Calu3 (cell line): Measurements from ENCODE around the gene SNTB2. TPM values are rescaled to one million over a fixed set of nuclear protein-coding genes. Genes with fewer than 3 reads are reported as not detected.

Source experiments
- BruUV-seq: library from RNA; stranded (reverse); fragments of 400-500 nt; replicated peaks from 2 replicates; lab custom pipeline; 2021; lab: Mats Ljungman, UMichigan
- CTCF ChIA-PET: fragments of 300-600 bp; sonication (Branson Sonifier 250); formaldehyde crosslinking; loops from one replicate; lab custom pipeline; 2022; ENCODE audit warnings: antibody characterized with exemption; lab: Charles Lee
- DNase-seq: peaks from one replicate; pipeline ENCODE4 v3.0.0; 2022
- H3K27ac Mint-ChIP-seq: one replicate; pipeline ENCODE4 v1.8.0; 2022; ENCODE audit warnings: mixed read lengths; ENCODE audit not compliant: unreplicated experiment
- H3K27me3 Mint-ChIP-seq: one replicate; pipeline ENCODE4 v1.8.0; 2022; ENCODE audit warnings: mixed read lengths; ENCODE audit not compliant: unreplicated experiment
- H3K36me3 Mint-ChIP-seq: one replicate; pipeline ENCODE4 v1.8.0; 2022; ENCODE audit warnings: mild to moderate bottlenecking, moderate library complexity, mixed read lengths; ENCODE audit not compliant: insufficient read depth, unreplicated experiment
- H3K4me1 Mint-ChIP-seq: one replicate; pipeline ENCODE4 v1.8.0; 2022; ENCODE audit warnings: mild to moderate bottlenecking, low read depth, mixed read lengths; ENCODE audit not compliant: unreplicated experiment
- H3K4me3 Mint-ChIP-seq: one replicate; pipeline ENCODE4 v1.8.0; 2022; ENCODE audit warnings: mild to moderate bottlenecking, low read depth, moderate library complexity, mixed read lengths; ENCODE audit not compliant: unreplicated experiment
- H3K9me3 Mint-ChIP-seq: one replicate; pipeline ENCODE4 v1.8.0; 2022; ENCODE audit warnings: low read depth, mixed read lengths; ENCODE audit not compliant: unreplicated experiment
- intact Hi-C: fragments of 100-400 bp; cut with micrococcal nuclease; formaldehyde crosslinking; loops from one replicate; pipeline ENCODE4 v1.10.0; 2022; ENCODE audit not compliant: unreplicated experiment
- total RNA-seq: library from RNA; stranded (reverse); gene quantifications from 2 replicates; pipeline ENCODE4 v1.2.3, GENCODE V29; 2022
- TF ChIP-seq, protein P1 (sequence below): fragments of 200-600 bp; IDR thresholded peaks from one replicate; pipeline ENCODE4 v1.8.0; 2022; ENCODE audit warnings: antibody characterized with exemption; ENCODE audit not compliant: unreplicated experiment

SNTB2 gene
- total RNA-seq, 1 experiment from 2014 or later = 29.3 TPM

DNA sequence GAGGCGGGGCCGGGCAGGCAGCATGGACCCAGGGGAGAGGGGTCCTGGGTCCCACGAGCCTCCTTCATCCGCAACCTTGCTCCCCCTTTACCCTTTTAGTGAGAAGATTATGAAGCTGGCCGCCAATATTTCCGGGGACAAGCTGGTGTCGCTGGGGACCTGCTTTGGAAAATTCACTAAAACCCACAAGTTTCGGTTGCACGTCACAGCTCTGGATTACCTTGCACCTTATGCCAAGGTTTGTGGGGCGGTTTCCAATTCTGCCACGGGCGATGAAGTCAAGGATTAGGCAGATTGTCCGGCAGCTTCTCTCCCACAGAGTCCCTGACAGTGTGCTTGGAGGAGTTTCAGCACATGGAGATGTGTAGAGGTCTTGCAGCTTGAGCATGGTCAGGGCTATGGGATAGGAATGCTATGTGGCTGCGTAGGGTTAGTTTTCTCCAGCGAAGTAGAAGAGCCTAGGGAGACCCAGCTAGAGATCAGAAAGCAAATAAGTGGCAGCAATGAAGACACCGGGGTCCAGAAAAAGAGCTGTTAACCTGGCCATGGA is 153.2 kb downstream of the SNTB2 start:
- H3K36me3 Mint-ChIP-seq = peaks cover 99% of the 10 kb centered on the region
- intact Hi-C loops = no loop called here
- DNase-seq = no peak
- peak overlapping the region; percentile 94 for H3K4me3 Mint-ChIP-seq
- BruUV-seq = TSS peak; percentile 72
- H3K27ac Mint-ChIP-seq = peak overlapping the region; percentile 95
- H3K27me3 Mint-ChIP-seq = no peaks in the 10 kb centered on the region
- TF ChIP-seq, protein P1, sequence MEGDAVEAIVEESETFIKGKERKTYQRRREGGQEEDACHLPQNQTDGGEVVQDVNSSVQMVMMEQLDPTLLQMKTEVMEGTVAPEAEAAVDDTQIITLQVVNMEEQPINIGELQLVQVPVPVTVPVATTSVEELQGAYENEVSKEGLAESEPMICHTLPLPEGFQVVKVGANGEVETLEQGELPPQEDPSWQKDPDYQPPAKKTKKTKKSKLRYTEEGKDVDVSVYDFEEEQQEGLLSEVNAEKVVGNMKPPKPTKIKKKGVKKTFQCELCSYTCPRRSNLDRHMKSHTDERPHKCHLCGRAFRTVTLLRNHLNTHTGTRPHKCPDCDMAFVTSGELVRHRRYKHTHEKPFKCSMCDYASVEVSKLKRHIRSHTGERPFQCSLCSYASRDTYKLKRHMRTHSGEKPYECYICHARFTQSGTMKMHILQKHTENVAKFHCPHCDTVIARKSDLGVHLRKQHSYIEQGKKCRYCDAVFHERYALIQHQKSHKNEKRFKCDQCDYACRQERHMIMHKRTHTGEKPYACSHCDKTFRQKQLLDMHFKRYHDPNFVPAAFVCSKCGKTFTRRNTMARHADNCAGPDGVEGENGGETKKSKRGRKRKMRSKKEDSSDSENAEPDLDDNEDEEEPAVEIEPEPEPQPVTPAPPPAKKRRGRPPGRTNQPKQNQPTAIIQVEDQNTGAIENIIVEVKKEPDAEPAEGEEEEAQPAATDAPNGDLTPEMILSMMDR = no peak
- H3K9me3 Mint-ChIP-seq = no peaks in the 10 kb centered on the region
- H3K4me1 Mint-ChIP-seq = peaks cover 33% of the 10 kb centered on the region
- CTCF ChIA-PET = no interaction called here

DNA sequence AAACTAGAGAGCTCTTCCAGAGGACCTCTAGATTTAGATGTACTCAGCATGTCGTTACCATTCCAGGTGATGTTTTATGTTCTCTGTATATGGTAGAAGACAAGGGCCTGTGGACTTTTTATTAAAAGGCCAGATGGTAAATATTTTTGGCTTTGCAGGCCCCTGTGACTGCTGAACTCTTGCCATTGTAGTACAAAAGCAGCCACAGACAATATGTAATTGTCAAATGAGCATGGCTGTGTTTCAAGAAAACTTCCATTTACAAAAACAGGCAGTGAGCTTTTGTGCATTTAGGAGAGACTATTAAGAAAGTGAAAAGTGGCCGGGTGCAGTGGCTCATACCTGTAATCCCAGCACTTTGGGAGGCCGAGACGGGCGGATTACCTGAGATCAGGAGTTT is 157.2 kb downstream of the SNTB2 start:
- CTCF ChIA-PET = no interaction called here
- Mint-ChIP-seq H3K27me3 (no peaks in the 10 kb centered on the region), H3K36me3 (peaks cover 68% of the 10 kb centered on the region), H3K4me1 (peaks cover 16% of the 10 kb centered on the region), H3K27ac (no peak overlapping the region), H3K9me3 (no peaks in the 10 kb centered on the region), H3K4me3 (no peak overlapping the region)
- intact Hi-C loops = no loop called here
- TF ChIP-seq, protein P1 = no peak
- no TSS peak for BruUV-seq
- DNase-seq = no peak

DNA sequence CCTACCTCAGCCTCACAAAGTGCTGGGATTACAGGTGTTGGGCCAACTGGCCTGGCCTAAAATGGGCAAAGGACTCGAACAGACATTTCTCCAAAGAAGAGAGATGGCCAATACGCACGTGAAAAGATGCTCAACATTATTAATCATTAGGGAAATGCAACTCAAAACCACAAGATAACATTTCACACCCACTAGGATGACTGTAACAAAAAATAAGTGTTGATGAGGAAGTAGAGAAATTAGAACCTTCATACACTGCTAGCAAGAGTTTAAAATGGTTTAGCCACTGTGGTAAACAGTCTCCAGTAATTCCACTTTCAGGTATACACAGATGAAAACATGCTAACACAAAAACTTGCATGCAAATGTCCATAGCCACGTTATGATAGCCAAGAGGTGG is 159.0 kb downstream of the SNTB2 start:
- H3K9me3 Mint-ChIP-seq = no peaks in the 10 kb centered on the region
- no peak for DNase-seq
- H3K4me1 Mint-ChIP-seq = peaks cover 13% of the 10 kb centered on the region
- no TSS peak for BruUV-seq
- H3K4me3 Mint-ChIP-seq = no peak overlapping the region
- H3K27ac Mint-ChIP-seq = no peak overlapping the region
- CTCF ChIA-PET = no interaction called here
- H3K36me3 Mint-ChIP-seq = peaks cover 51% of the 10 kb centered on the region
- intact Hi-C loops = no loop called here
- H3K27me3 Mint-ChIP-seq = no peaks in the 10 kb centered on the region
- TF ChIP-seq, protein P1 = no peak

DNA sequence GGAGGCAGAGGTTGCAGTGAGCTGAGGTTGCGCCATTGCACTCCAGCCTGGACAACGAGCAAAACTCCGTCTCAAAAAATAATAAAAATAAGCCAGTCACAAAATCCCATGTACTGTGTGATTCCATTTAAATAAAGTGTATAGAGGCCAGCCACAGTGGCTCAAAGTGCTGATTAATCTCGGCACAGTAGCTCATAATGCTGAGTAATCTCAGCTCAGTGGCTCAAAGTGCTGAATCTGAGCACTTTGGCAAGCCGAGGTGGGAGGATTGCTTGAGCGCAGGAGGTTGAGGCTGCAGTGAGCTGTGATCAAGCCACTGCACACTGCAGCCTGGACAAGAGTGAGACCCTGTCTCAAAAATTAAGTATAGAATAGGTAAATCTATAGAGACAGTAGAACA is 159.7 kb downstream of the SNTB2 start:
- Mint-ChIP-seq H3K27me3 (no peaks in the 10 kb centered on the region), H3K36me3 (peaks cover 48% of the 10 kb centered on the region), H3K4me1 (peaks cover 13% of the 10 kb centered on the region), H3K4me3 (no peak overlapping the region), H3K9me3 (no peaks in the 10 kb centered on the region), H3K27ac (no peak overlapping the region)
- BruUV-seq = no TSS peak
- TF ChIP-seq, protein P1 = no peak
- CTCF ChIA-PET = no interaction called here
- intact Hi-C loops = no loop called here
- DNase-seq = no peak
